GM23248 (cell line): ENCODE measurements around the gene SELENOT. TPM values are rescaled to one million over a fixed set of nuclear protein-coding genes. Genes with fewer than 3 reads are reported as not detected.
A peak's percentile ranks its signal among the peaks of the same experiment; 100 is the strongest.

Experiments
- DNase-seq: peaks from one replicate; pipeline ENCODE4 v3.0.0-alpha.2; 2015
- H2AFZ ChIP-seq: fragments of 200-600 bp; sonication (generic); 2 replicates; pipeline ENCODE4 v1.6.1; 2016; ENCODE audit warnings: antibody characterized with exemption
- H3F3A ChIP-seq: fragments of 200-600 bp; sonication (generic); 2 replicates; pipeline ENCODE4 v1.6.1; 2016; ENCODE audit warnings: mild to moderate bottlenecking, antibody characterized with exemption, mixed run types; ENCODE audit not compliant: insufficient read depth
- H3K27ac ChIP-seq: fragments of 200-600 bp; sonication (generic); 2 replicates; pipeline ENCODE4 v1.5.1; 2016; ENCODE audit warnings: mild to moderate bottlenecking
- H3K27me3 ChIP-seq: fragments of 200-600 bp; sonication (generic); replicated peaks from 2 replicates; pipeline ENCODE4 v1.6.1; 2016; ENCODE audit warnings: mild to moderate bottlenecking; ENCODE audit not compliant: insufficient read depth
- H3K36me3 ChIP-seq: fragments of 200-600 bp; sonication (generic); 2 replicates; pipeline ENCODE4 v1.6.1; 2016; ENCODE audit warnings: low read depth, mild to moderate bottlenecking
- H3K4me1 ChIP-seq: fragments of 200-600 bp; sonication (generic); 2 replicates; pipeline ENCODE4 v1.6.1; 2016; ENCODE audit warnings: mild to moderate bottlenecking; ENCODE audit not compliant: insufficient read depth
- H3K4me2 ChIP-seq: fragments of 200-600 bp; sonication (generic); one replicate; pipeline ENCODE4 v1.6.1; 2016; ENCODE audit warnings: mild to moderate bottlenecking; ENCODE audit not compliant: unreplicated experiment
- H3K4me3 ChIP-seq: fragments of 200-600 bp; sonication (generic); 2 replicates; pipeline ENCODE4 v1.5.1; 2016; ENCODE audit warnings: mild to moderate bottlenecking
- H3K79me2 ChIP-seq: fragments of 200-600 bp; sonication (generic); 2 replicates; pipeline ENCODE4 v1.6.1; 2016; ENCODE audit warnings: mild to moderate bottlenecking; ENCODE audit not compliant: insufficient read depth
- H3K9ac ChIP-seq: fragments of 200-600 bp; sonication (generic); 2 replicates; pipeline ENCODE4 v1.6.1; 2016; ENCODE audit warnings: mild to moderate bottlenecking
- H3K9me2 ChIP-seq: fragments of 200-600 bp; sonication (generic); 2 replicates; pipeline ENCODE4 v1.6.1; 2016; ENCODE audit warnings: mixed run types, mild to moderate bottlenecking, moderate library complexity; ENCODE audit not compliant: insufficient read depth
- H3K9me3 ChIP-seq: fragments of 200-600 bp; sonication (generic); one replicate; pipeline ENCODE4 v1.6.1; 2017; ENCODE audit warnings: low read depth
- H4K20me1 ChIP-seq: fragments of 200-600 bp; sonication (generic); 2 replicates; pipeline ENCODE4 v1.6.0; 2016; ENCODE audit not compliant: insufficient read depth
- EZH2 ChIP-seq: fragments of 200-600 bp; sonication (generic); IDR thresholded peaks from 2 replicates; pipeline ENCODE4 v1.6.1; 2018; ENCODE audit warnings: antibody characterized with exemption, mild to moderate bottlenecking; ENCODE audit not compliant: insufficient read depth, poor library complexity, severe bottlenecking
- EZH2phosphoT487 ChIP-seq: fragments of 200-600 bp; sonication (generic); IDR thresholded peaks from 2 replicates; pipeline ENCODE4 v1.6.1; 2018; ENCODE audit warnings: antibody characterized with exemption, moderate library complexity, mild to moderate bottlenecking, low read depth; ENCODE audit not compliant: insufficient read depth
- WGBS, 2 experiments: methylation state at CpG; one replicate each; pipeline ENCODE4 v1.1.6; 2015 to 2017; ENCODE audit warnings: low lambda C conversion rate in 2 of 2, low coverage in 1 of 2; ENCODE audit errors: missing lambda C conversion rate in 2 of 2; 5-methylcytosine and 5-hydroxymethylcytosine counted together
- in situ Hi-C: fragments of 300-500 bp; cut with MboI; formaldehyde crosslinking; loops from 2 replicates; pipeline ENCODE4 v1.15.0; 2020
- polyA plus RNA-seq: library from polyadenylated mRNA; unstranded; fragments of >200 nt; fragmentation: Nextera tagmentation; extraction: Ambion mirVana; gene quantifications from 2 replicates; pipeline ENCODE4 v1.2.1, GENCODE V29; 2016
- total RNA-seq: library from RNA; depleted of rRNA; stranded (reverse); fragments of >200 nt; shearing (Covaris generic); gene quantifications from 2 replicates; pipeline ENCODE4 v1.2.3, GENCODE V29; 2014

SELENOT gene
- total and polyA plus RNA-seq, 2 experiments from 2014 or later, result 179 to 187 TPM

DNA sequence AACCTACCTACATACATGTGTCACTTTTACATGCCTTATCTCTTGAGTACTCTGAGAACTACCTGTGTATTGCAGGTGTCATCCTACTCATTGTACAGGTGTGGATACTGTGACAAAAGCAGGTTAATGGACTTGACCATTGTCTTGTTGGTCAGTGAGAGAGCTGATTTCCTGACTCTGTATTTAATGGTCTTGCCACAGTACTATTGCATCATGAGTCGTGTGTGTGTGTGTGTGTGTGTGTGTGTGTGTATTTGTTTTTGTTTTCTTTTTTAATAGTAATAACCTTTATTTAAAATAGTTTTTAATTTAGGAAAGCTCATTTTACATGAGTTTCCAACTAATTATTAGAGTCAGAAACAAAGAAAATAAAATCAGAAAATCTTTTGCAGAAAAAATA lies 7.7 kb downstream of the SELENOT start:
- H3K4me3 ChIP-seq, result no peak overlapping the region
- no peak overlapping the region for H2AFZ ChIP-seq
- peaks cover 5% of the 10 kb centered on the region; the same call in 1 of the 2 replicates for H3F3A ChIP-seq
- no peaks in the 10 kb centered on the region; the same call in 1 of the 2 replicates for H3K4me1 ChIP-seq
- no peaks in the 10 kb centered on the region for H3K27me3 ChIP-seq
- TF ChIP-seq EZH2, result no peak
- no peak for TF ChIP-seq EZH2phosphoT487
- no peaks in the 10 kb centered on the region for H3K9me3 ChIP-seq
- no peak overlapping the region for H3K9ac ChIP-seq
- WGBS, 2 experiments, result 58 to 69% methylated on average over 1 of the region's 1 CpG
- DNase-seq, result peak; percentile 22
- no peaks in the 10 kb centered on the region for H3K9me2 ChIP-seq
- peaks cover 88% of the 10 kb centered on the region for H3K79me2 ChIP-seq
- peaks cover 12% of the 10 kb centered on the region; the same call in 1 of the 2 replicates for H4K20me1 ChIP-seq
- in situ Hi-C loops, result no loop called here
- H3K4me2 ChIP-seq, result no peak overlapping the region
- H3K36me3 ChIP-seq, result 0 out of 2 replicates have a peak, but pooled peaks cover 5% of the 10 kb centered on the region
- no peak overlapping the region for H3K27ac ChIP-seq

DNA sequence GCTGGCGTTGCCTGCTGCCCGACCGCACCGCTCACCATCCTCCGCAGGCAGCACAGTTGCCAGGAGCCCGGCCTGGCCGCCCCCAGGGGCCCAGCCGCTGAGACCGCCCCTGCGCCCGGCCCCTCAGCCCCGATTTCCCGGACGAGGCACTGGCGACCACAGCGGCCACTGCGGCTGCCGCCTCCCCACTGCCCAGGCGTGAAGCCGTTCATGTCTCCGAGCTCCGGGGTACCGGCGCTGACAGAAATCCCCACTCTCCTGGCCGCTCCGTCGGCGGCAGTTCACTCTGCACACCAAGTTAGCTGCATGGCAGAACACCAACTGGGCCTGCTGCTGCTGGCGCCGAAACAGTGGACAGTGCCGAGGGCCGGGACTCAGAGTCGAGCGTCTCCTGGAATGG lies 8.5 kb downstream of the SELENOT start:
- TF ChIP-seq EZH2 (no peak), EZH2phosphoT487 (no peak)
- H2AFZ ChIP-seq, result no peak overlapping the region
- H3K4me2 ChIP-seq, result no peak overlapping the region
- no peaks in the 10 kb centered on the region for H3K9me3 ChIP-seq
- no peak overlapping the region for H3K4me3 ChIP-seq
- H4K20me1 ChIP-seq, result peaks cover 12% of the 10 kb centered on the region; the same call in 1 of the 2 replicates
- peaks cover 82% of the 10 kb centered on the region for H3K79me2 ChIP-seq
- DNase-seq, result no peak
- H3K9ac ChIP-seq, result no peak overlapping the region
- H3K27me3 ChIP-seq, result no peaks in the 10 kb centered on the region
- H3K27ac ChIP-seq, result no peak overlapping the region
- WGBS, 2 experiments, result 98% methylated on average over 27 to 34 of the region's 34 CpGs
- in situ Hi-C loops, result no loop called here
- H3F3A ChIP-seq, result no peaks in the 10 kb centered on the region
- no peaks in the 10 kb centered on the region; the same call in 1 of the 2 replicates for H3K4me1 ChIP-seq
- 0 out of 2 replicates have a peak, but pooled peaks cover 5% of the 10 kb centered on the region for H3K36me3 ChIP-seq
- no peaks in the 10 kb centered on the region for H3K9me2 ChIP-seq

GRCh38 chr3:150612494-150612893 lies 9.4 kb downstream of the SELENOT start:
- Histone ChIP-seq H3K27me3 (no peaks in the 10 kb centered on the region), H3K4me3 (no peak overlapping the region), H3K4me1 (no peaks in the 10 kb centered on the region; the same call in 1 of the 2 replicates), H2AFZ (no peak overlapping the region), H3K4me2 (no peak overlapping the region), H4K20me1 (peaks cover 12% of the 10 kb centered on the region; the same call in 1 of the 2 replicates), H3K9me3 (no peaks in the 10 kb centered on the region), H3K79me2 (peaks cover 82% of the 10 kb centered on the region), H3K9me2 (no peaks in the 10 kb centered on the region), H3K9ac (no peak overlapping the region), H3K27ac (no peak overlapping the region), H3K36me3 (0 out of 2 replicates have a peak, but pooled peaks cover 5% of the 10 kb centered on the region), H3F3A (no peaks in the 10 kb centered on the region)
- in situ Hi-C loops, result no loop called here
- no peak for TF ChIP-seq EZH2
- no peak for TF ChIP-seq EZH2phosphoT487
- WGBS, 2 experiments, result 93 to 100% methylated on average over 1 of the region's 1 CpG
- no peak for DNase-seq

DNA sequence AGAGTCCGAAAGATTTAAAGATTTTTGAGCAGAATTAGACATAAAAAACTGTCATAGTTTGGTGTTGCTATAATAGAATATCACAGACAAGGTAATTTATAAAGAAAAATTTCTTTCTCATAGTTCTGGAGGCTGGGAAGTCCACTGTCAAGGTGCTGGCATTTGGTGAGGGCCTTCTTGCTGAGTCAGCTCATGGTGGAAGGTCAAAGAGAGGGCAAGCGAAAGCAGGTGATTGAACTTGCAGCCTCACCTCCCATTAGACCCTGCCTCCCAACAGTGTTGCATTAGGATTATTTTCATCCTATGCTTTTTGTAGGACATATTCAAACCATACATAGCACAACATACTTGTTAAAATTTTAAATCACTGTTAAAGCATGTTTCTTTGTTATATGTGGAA lies 9.9 kb downstream of the SELENOT start:
- Histone ChIP-seq H2AFZ (no peak overlapping the region), H3F3A (no peaks in the 10 kb centered on the region), H3K27ac (no peak overlapping the region), H3K4me2 (no peak overlapping the region), H3K27me3 (no peaks in the 10 kb centered on the region), H3K9ac (no peak overlapping the region), H4K20me1 (peaks cover 12% of the 10 kb centered on the region; the same call in 1 of the 2 replicates), H3K9me3 (no peaks in the 10 kb centered on the region), H3K4me3 (no peak overlapping the region), H3K79me2 (peaks cover 82% of the 10 kb centered on the region), H3K9me2 (no peaks in the 10 kb centered on the region), H3K36me3 (0 out of 2 replicates have a peak, but pooled peaks cover 5% of the 10 kb centered on the region), H3K4me1 (no peaks in the 10 kb centered on the region; the same call in 1 of the 2 replicates)
- DNase-seq, result no peak
- TF ChIP-seq EZH2phosphoT487 (no peak), EZH2 (no peak)
- 96 to 100% methylated on average over 2 of the region's 2 CpGs for WGBS, 2 experiments
- in situ Hi-C loops, result no loop called here
